Measurements from ENCODE around the gene TBC1D13.
"Not testable (repeated sequence)": the region's sequence is repeated elsewhere in the genome, so short reads cannot be mapped to it uniquely, and the experiment has no call there.

Gene TBC1D13

GRCh38 chr9:128785427-128785826, 1.6 kb upstream of the TBC1D13 start:
- no peak for TF ChIP-seq CTCF (IDR thresholded peaks at IDR 0.05; ENCODE audit: borderline replicate concordance, insufficient read depth, low read depth, low read length)
- no peak overlapping the region for H3K4me3 ChIP-seq (ENCODE audit: low read depth, low read length)

GRCh38 chr9:128787659-128788058, 606 bp downstream of the TBC1D13 start:
- TF ChIP-seq CTCF (IDR thresholded peaks at IDR 0.05; ENCODE audit: borderline replicate concordance, insufficient read depth, low read depth, low read length) = no peak
- peak overlapping the region; percentile 99 for H3K4me3 ChIP-seq (ENCODE audit: low read depth, low read length)

- no peak overlapping the region for H3K4me3 ChIP-seq (ENCODE audit: low read depth, low read length)
- no peak for TF ChIP-seq CTCF (IDR thresholded peaks at IDR 0.05; ENCODE audit: borderline replicate concordance, insufficient read depth, low read depth, low read length)
Observed at GRCh38 chr9:128788445-128788844, 1.4 kb downstream of the TBC1D13 start.

GRCh38 chr9:128790536-128790935, 3.5 kb downstream of the TBC1D13 start:
- H3K4me3 ChIP-seq (ENCODE audit: low read depth, low read length) = no peak overlapping the region
- no peak for TF ChIP-seq CTCF (IDR thresholded peaks at IDR 0.05; ENCODE audit: borderline replicate concordance, insufficient read depth, low read depth, low read length)

- TF ChIP-seq CTCF (IDR thresholded peaks at IDR 0.05; ENCODE audit: borderline replicate concordance, insufficient read depth, low read depth, low read length) = no peak
- no peak overlapping the region for H3K4me3 ChIP-seq (ENCODE audit: low read depth, low read length)
Observed at GRCh38 chr9:128792134-128792533, 5.1 kb downstream of the TBC1D13 start.

- TF ChIP-seq CTCF (IDR thresholded peaks at IDR 0.05; ENCODE audit: borderline replicate concordance, insufficient read depth, low read depth, low read length) = no peak
- H3K4me3 ChIP-seq (ENCODE audit: low read depth, low read length) = no peak overlapping the region
Observed at GRCh38 chr9:128792978-128793686, 6.1 kb downstream of the TBC1D13 start.

GRCh38 chr9:128794961-128795360, 7.9 kb downstream of the TBC1D13 start:
- H3K4me3 ChIP-seq (ENCODE audit: low read depth, low read length) = not testable (repeated sequence)

All from GM12875 (cell line).